ENCODE results near the gene SPATA3.

Gene SPATA3

GRCh38 chr2:231013820-231014219, 17.9 kb downstream of the SPATA3 start:
- Histone ChIP-seq H3K9me3 (ENCODE audit: control insufficient read depth, insufficient read depth, low read depth, low read length) (no peaks in the 10 kb centered on the region), H3K4me1 (ENCODE audit: control insufficient read depth, insufficient read depth, low read length) (no peaks in the 10 kb centered on the region; the same call in 1 of the 2 replicates), H3K36me3 (ENCODE audit: control insufficient read depth in 2 of 2, insufficient read depth in 1 of 2, low read length in 2 of 2) (no peaks in the 10 kb centered on the region), H3K27ac (ENCODE audit: extremely low read depth, low read depth, low read length) (no peak overlapping the region), H3K4me3 (ENCODE audit: low read depth, low read length) (no peak overlapping the region)
- ChIA-PET CTCF (interaction anchor here (0.6 to 0.8 kb wide), 2 partner anchors 63 to 165 kb away, joined by 3 read pairs; no protein-coding TSS in a partner anchor), POLR2A (no interaction called here)
- TF ChIP-seq HIC1 (tag by site-specific recombination; IDR thresholded peaks at IDR 0.05) (no peak), ZNF394 (tag by site-specific recombination; IDR thresholded peaks at IDR 0.05; ENCODE audit: borderline replicate concordance) (no peak), ZNF529 (tag by site-specific recombination; IDR thresholded peaks at IDR 0.05; ENCODE audit: insufficient replicate concordance) (no peak), PRDM1 (tag by site-specific recombination; IDR thresholded peaks at IDR 0.05) (no peak), ZBTB11 (tag by site-specific recombination; conservative IDR thresholded peaks at IDR 0.05; ENCODE audit: low read depth) (no peak), KLF17 (tag by site-specific recombination; IDR thresholded peaks at IDR 0.05) (no peak), YY2 (tag by site-specific recombination; IDR thresholded peaks at IDR 0.05) (no peak), HOXD13 (CRISPR knock-in tag; IDR thresholded peaks at IDR 0.05; ENCODE audit: borderline replicate concordance) (no peak), ZNF266 (tag by site-specific recombination; IDR thresholded peaks at IDR 0.05; ENCODE audit: low read depth) (no peak), TRIM28 (IDR thresholded peaks at IDR 0.05; ENCODE audit: borderline replicate concordance, low read length) (no peak), ZNF140 (tag by site-specific recombination; IDR thresholded peaks at IDR 0.05) (no peak), ZSCAN4 (tag by site-specific recombination; IDR thresholded peaks at IDR 0.05) (no peak), ZNF660 (tag by site-specific recombination; IDR thresholded peaks at IDR 0.05) (no peak), ZBTB6 (tag by site-specific recombination; IDR thresholded peaks at IDR 0.05) (no peak), ZNF791 (tag by site-specific recombination; IDR thresholded peaks at IDR 0.05) (no peak), ZNF639 (tag by site-specific recombination; IDR thresholded peaks at IDR 0.05) (no peak), BCL11B (tag by site-specific recombination; IDR thresholded peaks at IDR 0.05; ENCODE audit: low read depth) (no peak), ZNF600 (tag by site-specific recombination; IDR thresholded peaks at IDR 0.05) (no peak)

All from HEK293 (cell line).